Ovary (tissue), 9 donors: ENCODE measurements around the gene PFDN1. TPM values are rescaled to one million over a fixed set of nuclear protein-coding genes. Genes with fewer than 3 reads are reported as not detected.

Experiments used
- DNase-seq, 5 donors: peaks; one replicate each; pipeline ENCODE4 v3.0.0-alpha.2; 2019 to 2020
- H3K27ac ChIP-seq, 2 donors: fragments of 200-600 bp; one replicate each; pipeline versions ENCODE4 v1.5.1 to v1.8.0; 2019 to 2022
- H3K27me3 ChIP-seq: fragments of 200-600 bp; one replicate; pipeline ENCODE4 v1.8.0; 2022
- H3K36me3 ChIP-seq: fragments of 200-600 bp; sonication (generic); one replicate; pipeline ENCODE4 v1.5.1; 2019
- H3K4me1 ChIP-seq: one replicate; pipeline ENCODE4 v1.8.1; 2013; ENCODE audit warnings: mild to moderate bottlenecking, moderate library complexity; ENCODE audit not compliant: insufficient read depth
- H3K4me3 ChIP-seq: fragments of 200-600 bp; sonication (generic); one replicate; pipeline ENCODE4 v1.5.1; 2017
- H3K9me3 ChIP-seq, 2 donors: fragments of 200-600 bp in 1 of 2; sonication (generic) in 1 of 2; one replicate each; pipeline versions ENCODE4 v1.5.1 to v1.8.1; 2013 to 2019; ENCODE audit warnings: mild to moderate bottlenecking in 1 of 2, moderate library complexity in 1 of 2
- CTCF ChIP-seq, 3 donors: fragments of 450-650 bp in 2 of 3; fragments of 200-600 bp in 1 of 3; IDR thresholded peaks; one replicate each; pipeline versions ENCODE4 v1.5.1 to v1.8.0; 2016 to 2022; ENCODE audit warnings: antibody characterized with exemption in 3 of 3, mild to moderate bottlenecking in 1 of 3
- EP300 ChIP-seq: sonication (generic); formaldehyde crosslinking; IDR thresholded peaks from one replicate; pipeline ENCODE4 v1.6.1; 2017; ENCODE audit warnings: antibody characterized with exemption
- POLR2A ChIP-seq: fragments of 450-650 bp; IDR thresholded peaks from one replicate; pipeline ENCODE4 v1.6.1; 2017; ENCODE audit warnings: antibody characterized with exemption, mild to moderate bottlenecking, moderate library complexity
- WGBS, 3 donors: extraction: QIAGEN DNeasy Blood & Tissue Kit in 1 of 3; methylation state at CpG; one replicate each; pipeline versions ENCODE4 v1.1.5 to v1.1.7; 2013 to 2017; 5-methylcytosine and 5-hydroxymethylcytosine counted together
- intact Hi-C, 4 donors: fragments of 100-400 bp; cut with DNase I; formaldehyde crosslinking; loops; one replicate each; pipeline versions ENCODE4 v1.11.0 to v1.15.1; 2022 to 2023
- polyA plus RNA-seq, 2 donors: library from polyadenylated mRNA; stranded (reverse); fragments of 200-250 nt in 1 of 2; fragments of 350-450 nt in 1 of 2; fragmentation: Illumina TruSeq in 1 of 2; extraction: RNeasy Lipid Tissue Mini Kit (QIAGEN cat#74804) in 1 of 2; gene quantifications; one replicate each; pipeline ENCODE4 v1.2.3, GENCODE V29; 2013 to 2014
- total RNA-seq, 7 donors: library from RNA; depleted of rRNA in 2 of 7; stranded (reverse); fragments of >200 nt in 2 of 7; fragmentation: NEBNext Ultra II Directional in 3 of 7; extraction: Animal tissue kit (Norgen Biotek cat#: 25700) in 3 of 7; gene quantifications; one replicate each; pipeline versions ENCODE4 v1.1.0 to v1.2.4, GENCODE V29; 2016 to 2023
- donor health status: DM: no; HTN: no; CAD: no; lungs with moderate emphysema.
- donor health status: DM: no; HTN: no; CAD: no.
- donor health status: Bipolar disorder and iron deficiency.
- donor health status: DM: yes; HTN: yes; CAD: no.
- donor health status: DM: no; HTN: no; CAD: no.
- donor health status: DM: yes; HTN: yes; CAD: no.

PFDN1 gene
- total and polyA plus RNA-seq, 9 donors: 27.4 to 113 (median 35.3) TPM

GRCh38 chr5:140340605-140341121 lies 37.8 kb upstream of the PFDN1 start:
- DNase-seq: no peak
- Histone ChIP-seq H3K4me1 (peaks cover 3% of the 10 kb centered on the region), H3K9me3 (no peaks in the 10 kb centered on the region), H3K4me3 (no peak overlapping the region), H3K27me3 (no peaks in the 10 kb centered on the region), H3K36me3 (no peaks in the 10 kb centered on the region), H3K27ac (no peak overlapping the region)
- TF ChIP-seq CTCF (IDR thresholded peaks at IDR 0.05) (no peak), EP300 (no peak), POLR2A (no peak)
- intact Hi-C loops: no loop called here

GRCh38 chr5:140339636-140340035 lies 36.7 kb upstream of the PFDN1 start:
- Histone ChIP-seq H3K4me3 (no peak overlapping the region), H3K27me3 (no peaks in the 10 kb centered on the region), H3K36me3 (no peaks in the 10 kb centered on the region), H3K9me3 (no peaks in the 10 kb centered on the region), H3K27ac (no peak overlapping the region), H3K4me1 (peaks cover 3% of the 10 kb centered on the region)
- intact Hi-C loops: no loop called here
- WGBS, 3 donors: 79 to 89% (median 87%) methylated on average over 4 of the region's 4 CpGs
- no peak for TF ChIP-seq EP300
- TF ChIP-seq CTCF (IDR thresholded peaks at IDR 0.05): no peak
- no peak for TF ChIP-seq POLR2A
- DNase-seq: no peak

- H3K27me3 ChIP-seq: no peaks in the 10 kb centered on the region
- no peaks in the 10 kb centered on the region for H3K36me3 ChIP-seq
- no peak for DNase-seq
- peaks cover 3% of the 10 kb centered on the region for H3K4me1 ChIP-seq
- H3K9me3 ChIP-seq: no peaks in the 10 kb centered on the region
- intact Hi-C loops: no loop called here
- WGBS, 3 donors: 93 to 95% (median 93%) methylated on average over 2 of the region's 2 CpGs
- H3K4me3 ChIP-seq: no peak overlapping the region
- no peak for TF ChIP-seq POLR2A
- TF ChIP-seq EP300: no peak
- no peak for TF ChIP-seq CTCF (IDR thresholded peaks at IDR 0.05)
- no peak overlapping the region for H3K27ac ChIP-seq
Observed at GRCh38 chr5:140338908-140339307, 36.0 kb upstream of the PFDN1 start.

- Histone ChIP-seq H3K36me3 (no peaks in the 10 kb centered on the region), H3K4me3 (no peak overlapping the region), H3K4me1 (peaks cover 3% of the 10 kb centered on the region), H3K27me3 (no peaks in the 10 kb centered on the region), H3K27ac (no peak overlapping the region), H3K9me3 (no peaks in the 10 kb centered on the region)
- DNase-seq: no peak
- WGBS, 3 donors: 51 to 65% (median 51%) methylated on average over 3 of the region's 3 CpGs
- intact Hi-C loops: no loop called here
- TF ChIP-seq CTCF (IDR thresholded peaks at IDR 0.05) (no peak), POLR2A (no peak), EP300 (no peak)
Observed at GRCh38 chr5:140338336-140338735, 35.4 kb upstream of the PFDN1 start.
